Neural progenitor cell (in vitro differentiated cells): ENCODE data around the gene CFAP299. TPM values are rescaled to one million over a fixed set of nuclear protein-coding genes. Genes with fewer than 3 reads are reported as not detected.
A peak's percentile ranks its signal among the peaks of the same experiment; 100 is the strongest.

ENCODE experiments used
- DNase-seq: peaks from one replicate; pipeline ENCODE4 v3.0.0-alpha.2; 2016; ENCODE audit warnings: low spot score
- H2AFZ ChIP-seq: fragments of 200-600 bp; sonication (generic); replicated peaks from 2 replicates; pipeline ENCODE4 v1.6.1; 2016; ENCODE audit warnings: antibody characterized with exemption
- H3F3A ChIP-seq: fragments of 200-600 bp; sonication (generic); 2 replicates; pipeline ENCODE4 v1.6.1; 2016; ENCODE audit warnings: antibody characterized with exemption, low read depth
- H3K27ac ChIP-seq: fragments of 200-600 bp; sonication (generic); 2 replicates; pipeline ENCODE4 v1.5.1; 2016; ENCODE audit warnings: mild to moderate bottlenecking
- H3K27me3 ChIP-seq: fragments of 200-600 bp; sonication (generic); 2 replicates; pipeline ENCODE4 v1.6.1; 2016; ENCODE audit warnings: mild to moderate bottlenecking, moderate library complexity
- H3K36me3 ChIP-seq: fragments of 200-600 bp; sonication (generic); 2 replicates; pipeline ENCODE4 v1.5.1; 2016
- H3K4me1 ChIP-seq: fragments of 200-600 bp; sonication (generic); 2 replicates; pipeline ENCODE4 v1.6.1; 2016; ENCODE audit warnings: mixed run types
- H3K4me2 ChIP-seq: fragments of 200-600 bp; sonication (generic); 2 replicates; pipeline ENCODE4 v1.6.1; 2016
- H3K4me3 ChIP-seq: fragments of 200-600 bp; sonication (generic); 2 replicates; pipeline ENCODE4 v1.5.1; 2016
- H3K79me2 ChIP-seq: fragments of 200-600 bp; sonication (generic); 2 replicates; pipeline ENCODE4 v1.6.1; 2016; ENCODE audit warnings: low read depth
- H3K9ac ChIP-seq: fragments of 200-600 bp; sonication (generic); 2 replicates; pipeline ENCODE4 v1.6.1; 2016
- H3K9me3 ChIP-seq: fragments of 200-600 bp; sonication (generic); 2 replicates; pipeline ENCODE4 v1.5.1; 2016; ENCODE audit warnings: low read depth
- H4K20me1 ChIP-seq: fragments of 200-600 bp; sonication (generic); 2 replicates; pipeline ENCODE4 v1.6.1; 2016; ENCODE audit warnings: low read depth
- H3K27ac Mint-ChIP-seq: 3 replicates; pipeline ENCODE4 v1.8.0; 2021; ENCODE audit warnings: mixed read lengths
- H3K27me3 Mint-ChIP-seq: 2 replicates; pipeline ENCODE4 v1.8.0; 2022; ENCODE audit warnings: low read depth, mild to moderate bottlenecking, inconsistent platforms, moderate library complexity, mixed read lengths; ENCODE audit not compliant: insufficient read depth
- H3K36me3 Mint-ChIP-seq: 3 replicates; pipeline ENCODE4 v1.8.0; 2021; ENCODE audit warnings: mixed read lengths
- H3K4me1 Mint-ChIP-seq: 3 replicates; pipeline ENCODE4 v1.8.0; 2021; ENCODE audit warnings: mixed read lengths
- H3K4me3 Mint-ChIP-seq: 3 replicates; pipeline ENCODE4 v1.8.0; 2021; ENCODE audit warnings: mild to moderate bottlenecking, moderate library complexity, mixed read lengths
- H3K9me3 Mint-ChIP-seq: 3 replicates; pipeline ENCODE4 v1.8.0; 2020; ENCODE audit warnings: mixed read lengths
- CTCF ChIP-seq: fragments of 200-600 bp; sonication (generic); IDR thresholded peaks from 2 replicates; pipeline ENCODE4 v1.5.1; 2017; ENCODE audit warnings: antibody characterized with exemption, mild to moderate bottlenecking
- EZH2 ChIP-seq: fragments of 200-600 bp; sonication (generic); IDR thresholded peaks from 2 replicates; pipeline ENCODE4 v1.6.1; 2017; ENCODE audit warnings: antibody characterized with exemption, mild to moderate bottlenecking, moderate library complexity
- EZH2phosphoT487 ChIP-seq: fragments of 200-600 bp; sonication (generic); IDR thresholded peaks from 2 replicates; pipeline ENCODE4 v1.6.1; 2017; ENCODE audit warnings: antibody characterized with exemption
- total RNA-seq: library from RNA; depleted of rRNA; stranded (reverse); fragments of >200 nt; gene quantifications from 2 replicates; pipeline ENCODE4 v1.2.3, GENCODE V29; 2015; ENCODE audit warnings: low replicate concordance

CFAP299 gene
- total RNA-seq, 1 donor from 2014 or later, result not detected

GRCh38 chr4:80705311-80705710 lies 369.8 kb downstream of the CFAP299 start:
- TF ChIP-seq EZH2phosphoT487 (no peak), EZH2 (no peak), CTCF (no peak)
- Histone ChIP-seq H3K36me3 (no peaks in the 10 kb centered on the region), H3K27me3 (no peaks in the 10 kb centered on the region), H3K79me2 (no peaks in the 10 kb centered on the region), H3K4me1 (peaks cover 6% of the 10 kb centered on the region), H3K4me3 (no peak overlapping the region), H2AFZ (no peak overlapping the region), H3K4me2 (no peak overlapping the region), H4K20me1 (no peaks in the 10 kb centered on the region), H3F3A (no peaks in the 10 kb centered on the region), H3K9me3 (no peaks in the 10 kb centered on the region), H3K27ac (no peak overlapping the region), H3K9ac (no peak overlapping the region)
- Mint-ChIP-seq H3K27ac (no peak overlapping the region), H3K27me3 (no peaks in the 10 kb centered on the region), H3K9me3 (no peaks in the 10 kb centered on the region), H3K36me3 (no peaks in the 10 kb centered on the region), H3K4me1 (no peaks in the 10 kb centered on the region), H3K4me3 (no peak overlapping the region)
- no peak for DNase-seq

- no peak overlapping the region for H3K4me3 Mint-ChIP-seq
Observed at GRCh38 chr4:80709082-80709869, 373.7 kb downstream of the CFAP299 start.

GRCh38 chr4:80710748-80711451 lies 375.4 kb downstream of the CFAP299 start:
- Mint-ChIP-seq H3K27me3 (peaks cover 4% of the 10 kb centered on the region), H3K4me1 (no peaks in the 10 kb centered on the region), H3K27ac (no peak overlapping the region), H3K9me3 (no peaks in the 10 kb centered on the region), H3K36me3 (no peaks in the 10 kb centered on the region), H3K4me3 (no peak overlapping the region)
- Histone ChIP-seq H3F3A (no peaks in the 10 kb centered on the region), H4K20me1 (no peaks in the 10 kb centered on the region), H3K4me1 (peaks cover 6% of the 10 kb centered on the region), H3K27ac (no peak overlapping the region), H3K4me2 (no peak overlapping the region), H2AFZ (peak overlapping the region; percentile 17), H3K36me3 (no peaks in the 10 kb centered on the region), H3K9ac (no peak overlapping the region), H3K79me2 (no peaks in the 10 kb centered on the region), H3K27me3 (no peaks in the 10 kb centered on the region), H3K9me3 (no peaks in the 10 kb centered on the region), H3K4me3 (no peak overlapping the region)
- no peak for TF ChIP-seq CTCF
- TF ChIP-seq EZH2phosphoT487, result no peak
- TF ChIP-seq EZH2, result no peak
- DNase-seq, result no peak

More at GRCh38 chr4:80709082-80709869, 373.7 kb downstream of the CFAP299 start:
- Histone ChIP-seq H3F3A (no peaks in the 10 kb centered on the region), H2AFZ (no peak overlapping the region), H3K36me3 (no peaks in the 10 kb centered on the region), H3K4me2 (no peak overlapping the region), H3K27me3 (no peaks in the 10 kb centered on the region), H3K4me3 (no peak overlapping the region), H3K4me1 (peaks cover 6% of the 10 kb centered on the region), H3K9ac (no peak overlapping the region), H4K20me1 (no peaks in the 10 kb centered on the region), H3K27ac (no peak overlapping the region), H3K79me2 (no peaks in the 10 kb centered on the region), H3K9me3 (no peaks in the 10 kb centered on the region)
- no peaks in the 10 kb centered on the region for H3K36me3 Mint-ChIP-seq
- H3K27ac Mint-ChIP-seq, result no peak overlapping the region
- H3K9me3 Mint-ChIP-seq, result no peaks in the 10 kb centered on the region
- peaks cover 4% of the 10 kb centered on the region for H3K27me3 Mint-ChIP-seq
- DNase-seq, result no peak
- TF ChIP-seq EZH2phosphoT487, result no peak
- TF ChIP-seq EZH2, result no peak
- no peak for TF ChIP-seq CTCF
- no peaks in the 10 kb centered on the region for H3K4me1 Mint-ChIP-seq
